Neural cell (in vitro differentiated cells): ENCODE measurements around the gene DIP2C. TPM values are rescaled to one million over a fixed set of nuclear protein-coding genes. Genes with fewer than 3 reads are reported as not detected.

Experiments used
- H2AFZ ChIP-seq: fragments of 200-600, 300-800 bp; sonication (generic), shearing (Covaris generic); 2 replicates; pipeline ENCODE4 v1.6.0; 2014; ENCODE audit warnings: low read depth, mild to moderate bottlenecking, antibody characterized with exemption, low read length, moderate library complexity
- H3F3A ChIP-seq: fragments of 200-600 bp; shearing (Covaris generic); 2 replicates; pipeline ENCODE4 v1.6.1; 2016; ENCODE audit warnings: mild to moderate bottlenecking, moderate library complexity, mixed read lengths, antibody characterized with exemption, low read length; ENCODE audit not compliant: insufficient read depth, poor library complexity, severe bottlenecking
- H3K27ac ChIP-seq: fragments of 200-600, 300-800 bp; sonication (generic), shearing (Covaris generic); 2 replicates; pipeline ENCODE4 v1.5.1; 2014; ENCODE audit warnings: mild to moderate bottlenecking, low read length, moderate library complexity
- H3K27me3 ChIP-seq: fragments of 300-800, 200-600 bp; sonication (generic), shearing (Covaris generic); 2 replicates; pipeline ENCODE4 v1.6.0; 2014; ENCODE audit warnings: mild to moderate bottlenecking, low read depth, low read length, moderate library complexity; ENCODE audit not compliant: insufficient read depth
- H3K36me3 ChIP-seq: fragments of 300-800, 200-600 bp; sonication (generic), shearing (Covaris generic); 2 replicates; pipeline ENCODE4 v1.5.1; 2014; ENCODE audit warnings: mild to moderate bottlenecking, antibody characterized with exemption, low read length, moderate library complexity; ENCODE audit not compliant: insufficient read depth
- H3K4me2 ChIP-seq: fragments of 300-800, 200-600 bp; sonication (generic), shearing (Covaris generic); 2 replicates; pipeline ENCODE4 v1.6.0; 2014; ENCODE audit warnings: mild to moderate bottlenecking, low read length
- H3K4me3 ChIP-seq: fragments of 300-800, 200-600 bp; sonication (generic), shearing (Covaris generic); 2 replicates; pipeline ENCODE4 v1.5.1; 2014; ENCODE audit warnings: mild to moderate bottlenecking, low read length, moderate library complexity
- H3K79me2 ChIP-seq: fragments of 200-600 bp; shearing (Covaris generic); replicated peaks from 2 replicates; pipeline ENCODE4 v1.6.0; 2014; ENCODE audit warnings: mild to moderate bottlenecking, low read length, moderate library complexity; ENCODE audit not compliant: insufficient read depth
- H3K9ac ChIP-seq: fragments of 300-800, 200-600 bp; sonication (generic), shearing (Covaris generic); 2 replicates; pipeline ENCODE4 v1.6.1; 2016; ENCODE audit warnings: mild to moderate bottlenecking, low read length, mixed read lengths
- H3K9me2 ChIP-seq: fragments of 200-600 bp; shearing (Covaris generic); 2 replicates; pipeline ENCODE4 v1.6.1; 2016; ENCODE audit warnings: mild to moderate bottlenecking, low read length, mixed read lengths; ENCODE audit not compliant: insufficient read depth
- H3K9me3 ChIP-seq: fragments of 200-600, 300-800 bp; sonication (generic), shearing (Covaris generic); 2 replicates; pipeline ENCODE4 v1.6.1; 2016; ENCODE audit warnings: mild to moderate bottlenecking, mixed run types, low read length, moderate library complexity, mixed read lengths
- H4K20me1 ChIP-seq: fragments of 200-600 bp; shearing (Covaris generic); 2 replicates; pipeline ENCODE4 v1.6.1; 2016; ENCODE audit warnings: mild to moderate bottlenecking, mixed run types; ENCODE audit not compliant: insufficient read depth
- CTCF ChIP-seq: fragments of 450-650 bp; IDR thresholded peaks from 2 replicates; pipeline ENCODE4 v1.5.1; 2014; ENCODE audit warnings: antibody characterized with exemption, mild to moderate bottlenecking, moderate library complexity; ENCODE audit not compliant: poor library complexity, severe bottlenecking
- EP300 ChIP-seq: fragments of 450-650 bp; conservative IDR thresholded peaks from 2 replicates; pipeline ENCODE4 v1.6.1; 2014; ENCODE audit warnings: antibody characterized with exemption, mild to moderate bottlenecking, moderate library complexity; ENCODE audit not compliant: poor library complexity, severe bottlenecking
- EZH2 ChIP-seq: fragments of 200-600, 300-800 bp; shearing (Covaris generic), sonication (generic); IDR thresholded peaks from 2 replicates; pipeline ENCODE4 v1.6.1; 2014; ENCODE audit warnings: antibody characterized with exemption, low read length, borderline replicate concordance, mild to moderate bottlenecking; ENCODE audit not compliant: insufficient read depth, poor library complexity, severe bottlenecking
- MXI1 ChIP-seq: fragments of 450-650 bp; conservative IDR thresholded peaks from 2 replicates; pipeline ENCODE4 v1.6.1; 2014; ENCODE audit warnings: antibody characterized with exemption, mild to moderate bottlenecking; ENCODE audit not compliant: poor library complexity, severe bottlenecking
- POLR2AphosphoS5 ChIP-seq: IDR thresholded peaks from 2 replicates; pipeline ENCODE4 v1.6.1; 2012
- RAD21 ChIP-seq: fragments of 450-650 bp; conservative IDR thresholded peaks from 2 replicates; pipeline ENCODE4 v1.6.1; 2014; ENCODE audit warnings: antibody characterized with exemption, mild to moderate bottlenecking, moderate library complexity
- REST ChIP-seq: IDR thresholded peaks from 2 replicates; pipeline ENCODE4 v1.6.1; 2012; ENCODE audit warnings: borderline replicate concordance
- SMC3 ChIP-seq: fragments of 450-650 bp; conservative IDR thresholded peaks from 2 replicates; pipeline ENCODE4 v1.6.1; 2014; ENCODE audit warnings: antibody characterized with exemption, mild to moderate bottlenecking, moderate library complexity; ENCODE audit not compliant: poor library complexity
- TAF1 ChIP-seq: IDR thresholded peaks from 2 replicates; pipeline ENCODE4 v1.6.1; 2012; ENCODE audit warnings: low read depth
- polyA plus RNA-seq: library from polyadenylated mRNA; depleted of rRNA; stranded (reverse); fragments of >200 nt; gene quantifications from 2 replicates; pipeline ENCODE4 v1.2.3, GENCODE V29; 2014

DIP2C gene
- polyA plus RNA-seq, 1 donor from 2014 or later = 24.1 TPM

- Histone ChIP-seq H4K20me1 (no peaks in the 10 kb centered on the region), H3K27ac (no peak overlapping the region), H3K4me3 (no peak overlapping the region), H3K4me2 (no peak overlapping the region), H3K9ac (no peak overlapping the region), H3K27me3 (no peaks in the 10 kb centered on the region), H3F3A (no peaks in the 10 kb centered on the region), H3K9me2 (no peaks in the 10 kb centered on the region), H3K9me3 (no peaks in the 10 kb centered on the region), H3K36me3 (peaks cover 18% of the 10 kb centered on the region), H2AFZ (no peak overlapping the region), H3K79me2 (no peaks in the 10 kb centered on the region)
- TF ChIP-seq EP300 (no peak), EZH2 (no peak), CTCF (no peak), TAF1 (no peak), MXI1 (no peak), SMC3 (no peak), POLR2AphosphoS5 (no peak), REST (no peak), RAD21 (no peak)
Observed at GRCh38 chr10:385571-386300, 303.7 kb downstream of the DIP2C start.

GRCh38 chr10:384538-385305 is 304.7 kb downstream of the DIP2C start:
- Histone ChIP-seq H3F3A (no peaks in the 10 kb centered on the region), H3K4me3 (no peak overlapping the region), H2AFZ (no peak overlapping the region), H3K9me3 (no peaks in the 10 kb centered on the region), H3K27ac (no peak overlapping the region), H3K79me2 (no peaks in the 10 kb centered on the region), H3K27me3 (no peaks in the 10 kb centered on the region), H3K4me2 (no peak overlapping the region), H4K20me1 (no peaks in the 10 kb centered on the region), H3K9ac (no peak overlapping the region), H3K36me3 (peaks cover 21% of the 10 kb centered on the region), H3K9me2 (no peaks in the 10 kb centered on the region)
- no peak for TF ChIP-seq EZH2
- TF ChIP-seq SMC3 = no peak
- TF ChIP-seq MXI1 = no peak
- TF ChIP-seq TAF1 = no peak
- TF ChIP-seq POLR2AphosphoS5 = no peak
- no peak for TF ChIP-seq EP300
- TF ChIP-seq CTCF = no peak
- no peak for TF ChIP-seq RAD21
- no peak for TF ChIP-seq REST
